ENCODE measurements around the gene RAMP3.
"Not testable (repeated sequence)": the region's sequence is repeated elsewhere in the genome, so short reads cannot be mapped to it uniquely, and the experiment has no call there.

RAMP3 gene

DNA sequence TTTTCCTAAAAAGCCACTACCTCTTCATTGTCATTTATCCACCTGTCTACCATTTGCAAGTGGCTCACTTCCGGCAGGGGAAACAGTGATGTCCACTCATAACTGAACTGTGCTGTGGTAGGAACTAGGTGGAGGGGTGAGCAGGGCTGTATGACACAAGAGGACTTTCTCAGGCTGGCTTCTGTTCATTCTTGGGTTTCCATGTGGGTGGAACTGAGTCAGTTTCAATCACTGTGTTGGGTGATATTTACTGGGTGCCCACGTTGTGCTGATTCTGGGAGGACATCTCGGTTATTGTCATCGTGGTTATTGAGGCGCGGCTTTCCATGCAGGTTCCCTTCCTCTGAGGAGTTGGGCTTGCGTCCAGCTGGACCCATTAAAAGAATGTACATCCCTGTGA lies 38.8 kb downstream of the RAMP3 start:
- no peak for DNase-seq

GRCh38 chr7:45197461-45197860 lies 39.9 kb downstream of the RAMP3 start:
- DNase-seq: no peak

GRCh38 chr7:45198986-45199385 lies 41.4 kb downstream of the RAMP3 start:
- no peak for DNase-seq

- DNase-seq: no peak
Observed at GRCh38 chr7:45199506-45199905, 41.9 kb downstream of the RAMP3 start.

DNA sequence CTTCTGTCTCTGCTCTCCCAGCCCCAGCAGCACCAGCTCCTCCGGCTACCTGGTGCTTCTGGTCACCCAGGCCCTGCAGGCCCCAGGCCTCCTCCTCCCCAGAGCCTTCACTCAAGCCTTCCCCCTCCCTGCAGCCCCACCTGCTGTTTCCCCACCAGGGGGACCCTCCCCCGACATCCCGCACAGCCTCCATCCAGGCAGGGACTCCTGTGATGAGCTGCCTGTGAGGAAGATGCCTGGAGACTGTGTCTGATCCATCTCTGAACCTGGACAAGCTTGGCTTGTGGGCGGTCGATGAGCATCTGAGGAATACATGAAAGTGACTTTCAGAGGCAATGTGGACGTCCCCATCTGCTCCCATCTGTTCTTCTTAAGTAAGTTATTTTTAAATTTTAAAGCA lies 45.0 kb downstream of the RAMP3 start:
- no peak for DNase-seq

GRCh38 chr7:45203036-45203435 lies 45.4 kb downstream of the RAMP3 start:
- DNase-seq: no peak

DNA sequence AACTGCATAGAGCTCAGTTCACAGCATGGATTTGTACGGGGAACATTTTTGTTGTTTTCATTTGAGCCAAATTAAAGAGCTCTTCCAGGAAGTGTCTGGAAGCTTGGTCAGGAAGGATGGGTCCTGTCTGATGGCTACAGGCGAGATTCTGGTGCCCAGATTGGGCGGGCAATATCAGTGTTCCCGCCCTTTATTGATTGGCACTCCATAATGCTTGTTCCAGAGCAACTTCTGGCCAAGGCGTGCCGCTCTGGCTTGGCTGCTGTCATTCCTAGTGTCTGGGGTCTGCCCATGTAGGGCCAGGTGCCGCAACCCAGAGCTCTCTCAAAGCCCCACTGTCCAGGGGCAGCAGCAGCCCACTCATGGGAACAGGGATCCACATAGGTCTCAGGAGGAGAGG lies 45.9 kb downstream of the RAMP3 start:
- DNase-seq: no peak

DNA sequence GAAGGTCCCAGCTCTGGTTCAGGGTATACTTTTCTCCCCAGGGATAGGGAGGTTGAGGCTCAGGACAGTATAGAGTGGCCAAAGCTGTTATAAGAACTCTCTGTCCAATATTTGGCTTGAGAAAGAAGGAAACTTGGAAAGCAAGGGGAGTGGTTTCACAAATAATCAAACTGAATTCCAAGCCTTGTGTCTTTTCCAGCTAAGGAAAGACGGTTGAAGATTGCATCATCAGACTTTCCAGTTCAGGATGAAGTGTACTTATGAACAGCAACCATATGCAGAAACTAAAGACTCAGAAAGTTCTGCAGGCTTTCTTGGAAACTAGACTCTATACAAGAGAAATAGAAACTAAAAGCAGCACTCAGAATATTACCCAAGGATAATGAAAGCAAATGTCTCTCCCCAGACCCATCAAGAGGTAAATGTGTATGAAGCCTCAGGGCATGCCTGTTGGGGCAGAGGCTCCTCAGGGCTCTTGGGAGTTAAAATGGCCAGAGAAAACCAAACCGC lies 46.4 kb downstream of the RAMP3 start:
- no peak for DNase-seq

- not testable (repeated sequence) for DNase-seq
Observed at GRCh38 chr7:45206266-45206665, 48.7 kb downstream of the RAMP3 start.

GRCh38 chr7:45209909-45210308 lies 52.3 kb downstream of the RAMP3 start:
- DNase-seq: not testable (repeated sequence)

DNA sequence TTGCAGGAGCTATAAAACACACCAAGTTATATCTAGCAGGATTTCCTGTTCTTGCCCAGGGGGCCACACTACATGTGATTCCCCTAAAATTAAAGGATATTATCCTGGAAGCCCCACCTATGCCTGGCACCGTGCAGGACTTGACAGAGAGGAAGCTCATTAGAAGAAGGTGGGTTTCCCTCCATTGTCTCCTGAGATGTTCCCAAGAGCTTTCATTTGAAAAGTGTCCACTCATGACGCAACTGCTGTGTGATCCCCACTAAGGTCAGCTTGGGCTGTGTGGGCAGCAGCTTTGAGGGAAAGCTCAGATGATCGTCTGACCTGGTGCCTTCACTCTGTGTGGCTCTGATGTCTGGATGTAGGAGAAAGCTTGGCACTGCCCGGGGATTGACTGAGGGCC lies 53.5 kb downstream of the RAMP3 start:
- no peak for DNase-seq

DNA sequence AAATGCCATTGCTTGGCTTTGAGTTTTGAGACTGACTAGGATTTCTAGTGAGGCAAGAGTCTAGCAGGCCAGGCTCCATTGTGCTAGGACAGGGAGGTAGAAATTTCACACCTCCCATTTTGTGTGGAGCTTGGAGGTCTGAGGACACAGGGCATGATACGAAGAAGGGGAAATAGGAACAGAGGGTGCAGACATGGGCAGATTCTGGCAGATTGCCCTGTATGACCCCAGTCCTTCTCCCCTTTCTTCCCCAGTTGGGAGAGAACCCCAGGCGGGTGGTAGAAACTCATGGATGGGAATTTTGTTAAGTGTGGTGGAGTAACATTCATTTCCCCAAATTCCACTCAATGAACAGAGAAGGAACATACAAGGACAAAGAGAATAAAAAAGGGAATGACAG lies 54.4 kb downstream of the RAMP3 start:
- DNase-seq: no peak

DNA sequence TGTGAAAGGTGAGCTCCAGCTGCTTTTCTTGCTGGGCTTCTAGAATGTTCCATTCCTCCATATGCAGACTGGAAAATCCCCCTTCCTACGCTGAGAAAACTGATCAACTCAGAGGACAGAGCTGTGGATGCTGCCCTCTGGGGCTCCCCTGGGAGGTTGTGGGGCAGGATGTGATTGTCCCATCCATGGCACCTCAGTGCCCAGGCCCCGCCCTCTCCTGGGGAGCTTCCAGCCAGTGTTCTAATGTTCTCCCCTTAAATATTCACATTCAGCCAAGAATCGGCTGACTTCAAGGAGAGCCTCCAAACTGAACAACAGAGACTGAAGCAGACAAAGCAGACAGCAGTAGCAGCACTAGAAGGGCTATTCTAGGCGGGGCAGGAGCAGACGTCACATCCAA lies 55.0 kb downstream of the RAMP3 start:
- DNase-seq: no peak

DNA sequence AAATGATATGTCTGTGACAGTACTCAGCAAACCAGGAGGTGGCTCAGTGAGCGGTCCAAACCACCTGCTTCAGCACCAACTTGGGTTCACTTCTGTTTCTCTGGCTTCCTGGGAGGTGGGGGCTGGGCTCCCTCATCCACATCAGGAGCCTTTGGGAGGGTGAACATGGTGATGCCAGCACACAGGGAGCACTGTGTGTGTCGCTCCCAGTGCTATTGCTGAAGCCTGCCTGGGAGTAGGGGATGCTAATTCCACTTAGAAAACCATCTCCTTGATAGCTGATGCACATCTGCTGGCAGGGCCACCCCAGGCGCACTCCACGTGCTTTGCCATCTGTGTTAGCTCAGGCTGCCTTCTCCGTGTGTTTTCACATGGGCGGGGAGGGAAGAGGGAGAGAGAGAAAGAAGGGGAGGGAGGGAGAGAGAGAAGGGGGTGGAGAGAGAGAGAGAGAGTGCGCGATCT lies 58.0 kb downstream of the RAMP3 start:
- DNase-seq: peak in 1 of 2 experiments; percentile 7

DNA sequence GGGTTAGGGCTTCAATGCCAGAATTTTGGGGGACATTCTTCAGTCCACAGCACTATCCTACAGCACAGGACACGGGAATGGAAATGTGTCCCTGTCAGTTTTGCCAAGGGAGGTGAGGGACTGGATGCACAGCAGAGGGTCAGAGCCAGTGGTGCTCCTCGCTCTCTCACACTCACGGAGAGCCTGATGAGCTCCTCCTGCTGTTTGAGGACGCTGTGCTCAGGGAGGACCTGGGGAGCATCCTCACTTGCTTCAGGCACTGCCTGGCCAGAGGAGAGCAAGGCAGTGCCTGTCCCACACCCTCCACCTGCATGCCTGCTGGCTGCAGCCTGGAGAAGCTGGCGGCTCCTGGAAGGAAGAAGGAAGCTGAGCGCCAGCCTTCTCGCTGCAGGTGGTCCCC lies 58.6 kb downstream of the RAMP3 start:
- no peak for DNase-seq

DNA sequence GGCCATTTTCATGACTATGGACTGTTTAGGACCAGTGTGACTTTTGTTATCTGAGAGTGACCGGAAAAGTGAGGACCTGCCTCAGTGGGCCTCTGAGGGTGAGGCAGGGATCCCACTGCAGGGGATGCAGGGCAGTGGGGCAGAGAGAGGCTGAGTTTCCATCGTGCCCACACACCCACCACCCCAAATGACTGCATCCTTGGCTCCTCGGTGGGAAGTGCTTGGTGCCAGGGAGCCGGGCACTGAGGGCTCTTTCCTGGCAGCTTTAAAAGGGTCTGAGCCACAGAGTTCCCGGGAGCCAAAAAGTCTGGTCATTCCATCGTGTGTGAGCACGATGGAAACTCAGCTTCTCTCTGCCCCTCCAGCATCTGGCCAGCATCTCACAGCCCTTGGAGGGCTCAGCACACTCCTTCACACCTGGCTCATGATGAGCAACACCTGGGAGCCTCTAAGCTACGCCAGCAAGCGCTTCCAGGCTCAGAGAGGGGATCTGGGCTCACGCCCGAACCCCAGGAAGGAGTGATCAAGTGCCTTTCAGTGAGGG lies 59.1 kb downstream of the RAMP3 start:
- no peak for DNase-seq

DNA sequence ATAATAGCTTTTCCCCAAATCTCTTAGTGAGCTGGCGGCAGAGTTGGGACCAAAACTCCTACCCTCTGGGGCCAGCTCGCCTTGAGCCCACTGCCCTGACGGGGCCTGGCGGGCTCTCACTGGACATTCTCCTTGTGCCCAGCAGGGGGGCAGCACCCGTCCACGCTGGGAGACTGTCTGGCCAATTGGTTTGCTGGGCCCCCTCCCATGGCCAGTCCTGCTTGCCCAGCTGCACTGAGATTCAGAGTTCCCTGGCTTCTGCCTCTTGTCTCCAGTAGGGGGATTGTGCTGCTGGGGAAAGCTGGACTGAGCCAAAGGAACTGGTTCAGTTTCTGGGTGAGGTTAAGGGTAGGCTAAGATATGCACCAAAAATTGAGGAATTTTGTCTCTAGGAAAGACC lies 59.8 kb downstream of the RAMP3 start:
- DNase-seq: no peak

DNA sequence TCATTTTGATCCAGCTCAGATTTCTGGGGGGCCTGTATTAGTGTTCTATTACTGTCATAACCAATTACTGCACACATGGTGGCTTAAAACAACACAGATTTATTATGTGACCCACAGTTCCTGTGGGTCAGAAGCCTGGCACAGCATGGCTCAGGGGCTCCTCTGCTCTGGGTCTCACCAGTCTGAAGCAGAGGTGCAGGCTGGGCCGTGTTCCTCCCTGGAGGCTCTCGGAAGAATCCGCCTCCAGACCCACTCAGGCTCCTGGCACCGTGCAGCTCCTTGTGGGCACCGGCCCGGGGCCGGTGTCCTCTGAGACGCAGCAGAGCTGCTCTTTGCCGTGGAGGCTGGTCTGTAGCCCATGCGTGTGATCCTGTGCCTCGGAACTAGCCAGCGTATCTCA lies 61.5 kb downstream of the RAMP3 start:
- no peak for DNase-seq

DNA sequence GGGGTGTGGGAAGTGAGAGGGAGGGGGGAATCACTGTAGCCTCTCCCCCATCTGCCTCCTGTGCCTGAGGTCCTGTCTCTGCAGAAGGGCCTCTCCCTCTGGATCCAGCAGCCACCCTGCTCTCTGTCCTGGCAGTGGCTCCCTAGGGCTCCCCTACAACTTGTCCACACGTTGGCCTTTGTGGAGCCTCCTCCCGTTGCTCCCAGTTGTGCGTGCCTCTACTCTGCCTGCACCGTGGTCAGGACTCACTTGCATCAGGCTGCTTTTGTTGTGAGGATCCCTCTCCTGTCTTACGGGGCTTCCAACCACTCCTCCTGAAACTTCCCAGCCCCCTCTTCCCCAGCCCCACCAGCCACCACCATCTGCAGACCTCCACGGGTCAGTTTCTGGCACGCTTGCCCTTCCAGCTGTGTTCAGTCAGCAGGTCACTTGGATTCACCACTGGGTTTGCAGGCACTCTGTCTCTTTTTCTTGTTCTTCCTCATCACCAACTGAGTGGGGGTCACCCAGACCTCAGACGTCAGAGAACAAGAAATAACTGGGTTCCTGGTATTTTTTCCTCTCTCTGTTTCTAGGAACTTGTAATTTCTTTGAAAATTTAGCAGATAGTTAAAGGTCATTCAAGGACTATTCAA lies 62.3 kb downstream of the RAMP3 start:
- DNase-seq: no peak

- no peak for DNase-seq
Observed at GRCh38 chr7:45220846-45221618, 63.4 kb downstream of the RAMP3 start.

DNA sequence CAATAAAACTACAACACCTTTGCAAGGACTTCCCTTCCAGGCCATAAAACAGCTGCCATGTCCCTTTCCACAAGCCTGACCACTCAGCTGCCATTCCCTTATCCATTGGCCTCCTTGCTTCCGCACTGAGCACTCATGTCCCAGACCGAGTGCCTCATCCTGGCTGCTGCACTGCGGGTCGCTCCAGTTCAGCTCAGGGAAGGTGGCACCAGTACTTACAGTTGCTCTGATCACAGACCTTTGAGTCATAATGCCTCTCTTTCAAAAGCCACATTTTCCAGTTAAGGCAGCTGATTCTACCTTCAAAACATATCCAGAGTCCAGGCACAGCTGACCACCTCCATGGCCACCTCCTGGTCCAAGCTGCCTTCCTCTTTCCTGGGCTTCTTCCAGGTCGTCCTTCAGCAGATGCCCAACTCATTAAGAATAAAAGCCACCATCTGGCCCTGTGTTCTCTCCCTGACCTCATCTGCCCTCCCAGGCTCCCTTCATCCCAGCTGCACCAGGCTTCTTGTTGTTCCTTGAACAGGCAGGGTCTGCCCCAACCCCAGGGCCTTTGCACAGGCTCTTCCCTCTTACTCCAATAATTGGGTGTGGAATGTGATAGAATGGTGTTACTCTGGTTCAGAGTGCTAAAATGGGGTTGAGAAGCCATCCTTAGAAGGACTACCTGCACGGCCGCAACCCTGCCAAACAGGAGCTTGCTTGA lies 64.5 kb downstream of the RAMP3 start:
- no peak for DNase-seq

DNA sequence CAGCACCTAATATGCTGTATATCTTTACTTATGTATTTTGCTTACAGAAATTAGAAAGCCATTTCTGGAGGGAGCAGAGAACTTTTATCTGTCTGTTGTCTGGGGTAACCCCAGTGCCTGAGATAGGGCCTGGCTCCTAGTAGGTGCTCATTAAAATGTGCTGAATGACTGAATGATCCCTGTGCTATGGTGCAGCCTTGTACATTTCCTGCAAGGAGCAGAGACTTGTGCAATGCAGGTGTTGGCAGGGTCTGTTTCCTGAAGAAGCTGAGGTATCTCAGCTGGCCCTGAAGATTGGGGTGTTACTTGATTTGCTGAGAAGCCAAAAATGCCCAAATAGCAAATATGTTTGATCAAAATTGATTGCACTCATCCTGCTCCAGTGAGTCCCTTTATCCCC lies 65.5 kb downstream of the RAMP3 start:
- DNase-seq: no peak
